ENCODE measurements around the gene RIN3. TPM values are rescaled to one million over a fixed set of nuclear protein-coding genes. Genes with fewer than 3 reads are reported as not detected.

Gene RIN3
- total RNA-seq (2014; rRNA removed; shearing (Covaris generic)) = 0.38 and 0.55 TPM in 2 replicates

GRCh38 chr14:92513204-92513965 is at the start of gene RIN3:
Gene RIN3, plus strand, starts transcription at chr14:92513781. Its CDS starts 152 bp downstream, at chr14:92513933.
- peak; percentile 36 to 57 for DNase-seq (ENCODE audit: low read depth in 1 of 2, low spot score in 2 of 2)
- Histone ChIP-seq H3K36me3 (peaks cover 4% of the 10 kb centered on the region; the same call in 1 of the 2 replicates), H3K27ac (peak within 1 kb of the TSS; percentile 71), H3K27me3 (replicated peaks) (no peaks in the 10 kb centered on the region), H3K9me3 (replicated peaks) (no peaks in the 10 kb centered on the region), H3K4me1 (replicated peaks) (peaks cover 37% of the 10 kb centered on the region), H3K4me3 (peak within 1 kb of the TSS; percentile 69)

GRCh38 chr14:92464156-92464555 is 49.4 kb upstream of the RIN3 start:
- Histone ChIP-seq H3K9me3 (replicated peaks) (no peaks in the 10 kb centered on the region), H3K4me3 (no peak overlapping the region), H3K27me3 (replicated peaks) (no peaks in the 10 kb centered on the region), H3K27ac (no peak overlapping the region), H3K36me3 (no peaks in the 10 kb centered on the region), H3K4me1 (replicated peaks) (peaks cover 9% of the 10 kb centered on the region)
- peak in 1 of 2 experiments; percentile 17 for DNase-seq (ENCODE audit: low read depth in 1 of 2, low spot score in 2 of 2)

GRCh38 chr14:92464716-92465115 is 48.9 kb upstream of the RIN3 start:
- H3K9me3 ChIP-seq (replicated peaks) = no peaks in the 10 kb centered on the region
- DNase-seq (ENCODE audit: low read depth in 1 of 2, low spot score in 2 of 2) = peak in 1 of 2 experiments; percentile 22
- no peaks in the 10 kb centered on the region for H3K36me3 ChIP-seq
- H3K27ac ChIP-seq = no peak overlapping the region
- H3K4me1 ChIP-seq (replicated peaks) = peaks cover 9% of the 10 kb centered on the region
- no peaks in the 10 kb centered on the region for H3K27me3 ChIP-seq (replicated peaks)
- no peak overlapping the region for H3K4me3 ChIP-seq

GRCh38 chr14:92465353-92466055 is 48.1 kb upstream of the RIN3 start:
- no peak overlapping the region for H3K27ac ChIP-seq
- peaks cover 9% of the 10 kb centered on the region for H3K4me1 ChIP-seq (replicated peaks)
- H3K4me3 ChIP-seq = no peak overlapping the region
- H3K36me3 ChIP-seq = no peaks in the 10 kb centered on the region
- DNase-seq (ENCODE audit: low read depth in 1 of 2, low spot score in 2 of 2) = peak in 1 of 2 experiments; percentile 10
- H3K27me3 ChIP-seq (replicated peaks) = no peaks in the 10 kb centered on the region
- H3K9me3 ChIP-seq (replicated peaks) = no peaks in the 10 kb centered on the region

GRCh38 chr14:92466059-92466458 is 47.5 kb upstream of the RIN3 start:
- no peak overlapping the region for H3K27ac ChIP-seq
- no peaks in the 10 kb centered on the region for H3K9me3 ChIP-seq (replicated peaks)
- no peak for DNase-seq (ENCODE audit: low read depth in 1 of 2, low spot score in 2 of 2)
- no peak overlapping the region for H3K4me3 ChIP-seq
- H3K27me3 ChIP-seq (replicated peaks) = no peaks in the 10 kb centered on the region
- no peaks in the 10 kb centered on the region for H3K36me3 ChIP-seq
- peaks cover 4% of the 10 kb centered on the region for H3K4me1 ChIP-seq (replicated peaks)

- no peaks in the 10 kb centered on the region for H3K4me1 ChIP-seq (replicated peaks)
- H3K36me3 ChIP-seq = no peaks in the 10 kb centered on the region
- H3K9me3 ChIP-seq (replicated peaks) = no peaks in the 10 kb centered on the region
- H3K27ac ChIP-seq = no peak overlapping the region
- no peaks in the 10 kb centered on the region for H3K27me3 ChIP-seq (replicated peaks)
- no peak overlapping the region for H3K4me3 ChIP-seq
- no peak for DNase-seq (ENCODE audit: low read depth in 1 of 2, low spot score in 2 of 2)
Measured at GRCh38 chr14:92469515-92469914, 44.1 kb upstream of the RIN3 start.

- no peaks in the 10 kb centered on the region for H3K36me3 ChIP-seq
- no peak overlapping the region for H3K27ac ChIP-seq
- no peaks in the 10 kb centered on the region for H3K9me3 ChIP-seq (replicated peaks)
- no peaks in the 10 kb centered on the region for H3K27me3 ChIP-seq (replicated peaks)
- H3K4me1 ChIP-seq (replicated peaks) = no peaks in the 10 kb centered on the region
- DNase-seq (ENCODE audit: low read depth in 1 of 2, low spot score in 2 of 2) = peak in 1 of 2 experiments; percentile 0
- H3K4me3 ChIP-seq = no peak overlapping the region
Measured at GRCh38 chr14:92470215-92470614, 43.4 kb upstream of the RIN3 start.

- no peak overlapping the region for H3K4me3 ChIP-seq
- no peaks in the 10 kb centered on the region for H3K36me3 ChIP-seq
- H3K9me3 ChIP-seq (replicated peaks) = no peaks in the 10 kb centered on the region
- no peaks in the 10 kb centered on the region for H3K27me3 ChIP-seq (replicated peaks)
- peak in 1 of 2 experiments; percentile 1 for DNase-seq (ENCODE audit: low read depth in 1 of 2, low spot score in 2 of 2)
- H3K4me1 ChIP-seq (replicated peaks) = no peaks in the 10 kb centered on the region
- H3K27ac ChIP-seq = no peak overlapping the region
Measured at GRCh38 chr14:92470811-92471210, 42.8 kb upstream of the RIN3 start.

- H3K4me1 ChIP-seq (replicated peaks) = no peaks in the 10 kb centered on the region
- H3K27ac ChIP-seq = no peak overlapping the region
- no peak overlapping the region for H3K4me3 ChIP-seq
- no peaks in the 10 kb centered on the region for H3K9me3 ChIP-seq (replicated peaks)
- no peaks in the 10 kb centered on the region for H3K36me3 ChIP-seq
- peak; percentile 4 to 32 for DNase-seq (ENCODE audit: low read depth in 1 of 2, low spot score in 2 of 2)
- H3K27me3 ChIP-seq (replicated peaks) = no peaks in the 10 kb centered on the region
Measured at GRCh38 chr14:92471919-92472318, 41.7 kb upstream of the RIN3 start.

- Histone ChIP-seq H3K4me1 (replicated peaks) (no peaks in the 10 kb centered on the region), H3K27ac (no peak overlapping the region), H3K4me3 (no peak overlapping the region), H3K27me3 (replicated peaks) (no peaks in the 10 kb centered on the region), H3K36me3 (no peaks in the 10 kb centered on the region), H3K9me3 (replicated peaks) (no peaks in the 10 kb centered on the region)
- DNase-seq (ENCODE audit: low read depth in 1 of 2, low spot score in 2 of 2) = peak in 1 of 2 experiments; percentile 12
Measured at GRCh38 chr14:92472860-92473259, 40.7 kb upstream of the RIN3 start.

GRCh38 chr14:92473261-92473968 is 40.2 kb upstream of the RIN3 start:
- DNase-seq (ENCODE audit: low read depth in 1 of 2, low spot score in 2 of 2) = peak in 1 of 2 experiments; percentile 7
- Histone ChIP-seq H3K4me3 (no peak overlapping the region), H3K27ac (no peak overlapping the region), H3K27me3 (replicated peaks) (no peaks in the 10 kb centered on the region), H3K4me1 (replicated peaks) (no peaks in the 10 kb centered on the region), H3K36me3 (no peaks in the 10 kb centered on the region), H3K9me3 (replicated peaks) (no peaks in the 10 kb centered on the region)

GRCh38 chr14:92473969-92474535 is 39.5 kb upstream of the RIN3 start:
- Histone ChIP-seq H3K27ac (no peak overlapping the region), H3K4me1 (replicated peaks) (no peaks in the 10 kb centered on the region), H3K4me3 (no peak overlapping the region)

GRCh38 chr14:92475037-92475436 is 38.5 kb upstream of the RIN3 start:
- H3K27ac ChIP-seq = no peak overlapping the region
- no peak overlapping the region for H3K4me3 ChIP-seq
- H3K4me1 ChIP-seq (replicated peaks) = no peaks in the 10 kb centered on the region
- DNase-seq (ENCODE audit: low read depth in 1 of 2, low spot score in 2 of 2) = no peak
- H3K9me3 ChIP-seq (replicated peaks) = no peaks in the 10 kb centered on the region
- no peaks in the 10 kb centered on the region for H3K27me3 ChIP-seq (replicated peaks)
- H3K36me3 ChIP-seq = no peaks in the 10 kb centered on the region

More at GRCh38 chr14:92473969-92474535, 39.5 kb upstream of the RIN3 start:
- Histone ChIP-seq H3K9me3 (replicated peaks) (no peaks in the 10 kb centered on the region), H3K36me3 (no peaks in the 10 kb centered on the region), H3K27me3 (replicated peaks) (no peaks in the 10 kb centered on the region)
- DNase-seq (ENCODE audit: low read depth in 1 of 2, low spot score in 2 of 2) = peak in 1 of 2 experiments; percentile 5
